ENCODE results near the gene PDE9A. TPM values are rescaled to one million over a fixed set of nuclear protein-coding genes. Genes with fewer than 3 reads are reported as not detected.

PDE9A gene
- total and polyA plus RNA-seq, 2 experiments from 2014 or later: 14.3 to 19.6 TPM

DNA sequence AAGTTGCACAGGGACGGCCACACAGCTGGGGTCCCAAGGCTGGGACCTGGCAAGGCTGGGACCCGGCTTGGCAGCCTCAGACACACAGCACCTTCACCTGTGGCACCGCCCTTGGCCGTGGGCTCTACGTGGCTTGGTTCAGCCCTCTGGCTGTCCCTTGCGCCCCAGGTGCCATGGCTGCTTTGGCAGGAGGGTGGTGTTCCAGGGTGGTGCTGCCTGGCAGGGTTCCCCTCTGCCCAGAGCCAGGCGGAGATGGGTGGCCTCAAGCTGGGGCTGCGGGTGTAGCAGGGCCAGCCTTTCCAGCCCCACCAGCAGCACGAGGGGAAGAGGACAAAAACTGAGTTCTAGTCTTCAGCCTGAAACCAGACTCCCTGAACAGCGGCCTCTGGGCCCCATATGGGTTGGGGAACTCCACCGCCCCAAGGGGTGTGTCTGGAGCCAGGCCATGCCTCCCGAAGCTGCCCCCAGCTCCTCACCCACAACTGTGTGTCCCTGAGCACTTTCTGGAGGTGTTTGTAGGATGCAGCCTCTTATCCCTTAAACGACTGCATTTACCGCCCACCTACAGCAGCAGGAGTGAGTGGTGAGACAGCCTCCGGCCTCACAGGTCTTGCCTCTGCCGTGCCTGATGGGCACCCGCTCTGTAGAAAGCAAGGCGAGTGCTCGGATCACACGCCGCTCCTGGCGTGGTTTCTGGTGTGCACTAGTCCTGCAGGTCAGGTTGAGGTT, 92.3 kb downstream of the PDE9A start:
- no peak overlapping the region for H3K4me2 ChIP-seq
- DNase-seq (ENCODE audit: low spot score): no peak
- H3K9me2 ChIP-seq (replicated peaks; ENCODE audit: insufficient read depth): no peaks in the 10 kb centered on the region
- H3K36me3 ChIP-seq (replicated peaks; ENCODE audit: insufficient read depth, low read depth): no peaks in the 10 kb centered on the region
- no peaks in the 10 kb centered on the region for H3K79me2 ChIP-seq
- no peaks in the 10 kb centered on the region for H4K20me1 ChIP-seq (ENCODE audit: insufficient read depth, poor library complexity, severe bottlenecking)
- no peak overlapping the region for H3K27ac ChIP-seq
- H3K4me3 ChIP-seq: no peak overlapping the region
- no peaks in the 10 kb centered on the region for H3K9me3 ChIP-seq (ENCODE audit: low read depth)
- no peak overlapping the region for H2AFZ ChIP-seq
- TF ChIP-seq EZH2 (IDR thresholded peaks at IDR 0.05; ENCODE audit: borderline replicate concordance): no peak
- no peak for TF ChIP-seq EZH2phosphoT487 (IDR thresholded peaks at IDR 0.05; ENCODE audit: low read depth, severe bottlenecking, unreplicated experiment)
- TF ChIP-seq CTCF (IDR thresholded peaks at IDR 0.05; ENCODE audit: poor library complexity): no peak
- H3K27me3 ChIP-seq: no peaks in the 10 kb centered on the region
- 92% methylated on average over 22 of the region's 22 CpGs for WGBS (ENCODE audit: low lambda C conversion rate, missing lambda C conversion rate)
- no peaks in the 10 kb centered on the region for H3K4me1 ChIP-seq (ENCODE audit: insufficient read depth)

DNA sequence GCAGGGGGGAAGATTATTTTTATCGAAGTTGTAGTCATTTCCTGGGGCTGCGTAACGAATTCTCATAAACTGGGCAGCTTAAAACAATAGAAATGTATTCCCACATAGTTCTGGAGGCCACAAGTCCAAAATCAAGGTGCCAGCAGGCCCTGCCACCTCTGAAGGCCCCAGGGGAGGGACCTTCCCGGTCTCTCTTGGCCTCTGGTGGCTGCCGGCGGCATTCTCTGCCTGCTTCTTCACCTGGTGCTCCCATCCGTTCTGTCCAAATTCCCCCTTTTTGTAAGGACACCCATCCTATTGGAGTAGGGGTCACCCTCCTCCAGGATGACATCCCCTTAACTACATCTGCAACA, 92.8 kb downstream of the PDE9A start:
- no peak overlapping the region for H2AFZ ChIP-seq
- H3K4me3 ChIP-seq: no peak overlapping the region
- WGBS (ENCODE audit: low lambda C conversion rate, missing lambda C conversion rate): 92% methylated on average over 7 of the region's 7 CpGs
- no peaks in the 10 kb centered on the region for H3K9me3 ChIP-seq (ENCODE audit: low read depth)
- no peak overlapping the region for H3K4me2 ChIP-seq
- DNase-seq (ENCODE audit: low spot score): no peak
- no peaks in the 10 kb centered on the region for H4K20me1 ChIP-seq (ENCODE audit: insufficient read depth, poor library complexity, severe bottlenecking)
- no peaks in the 10 kb centered on the region for H3K36me3 ChIP-seq (replicated peaks; ENCODE audit: insufficient read depth, low read depth)
- no peaks in the 10 kb centered on the region for H3K4me1 ChIP-seq (ENCODE audit: insufficient read depth)
- no peaks in the 10 kb centered on the region for H3K79me2 ChIP-seq
- no peaks in the 10 kb centered on the region for H3K27me3 ChIP-seq
- no peak overlapping the region for H3K27ac ChIP-seq
- H3K9me2 ChIP-seq (replicated peaks; ENCODE audit: insufficient read depth): no peaks in the 10 kb centered on the region
- TF ChIP-seq EZH2phosphoT487 (IDR thresholded peaks at IDR 0.05; ENCODE audit: low read depth, severe bottlenecking, unreplicated experiment) (no peak), CTCF (IDR thresholded peaks at IDR 0.05; ENCODE audit: poor library complexity) (no peak), EZH2 (IDR thresholded peaks at IDR 0.05; ENCODE audit: borderline replicate concordance) (no peak)

DNA sequence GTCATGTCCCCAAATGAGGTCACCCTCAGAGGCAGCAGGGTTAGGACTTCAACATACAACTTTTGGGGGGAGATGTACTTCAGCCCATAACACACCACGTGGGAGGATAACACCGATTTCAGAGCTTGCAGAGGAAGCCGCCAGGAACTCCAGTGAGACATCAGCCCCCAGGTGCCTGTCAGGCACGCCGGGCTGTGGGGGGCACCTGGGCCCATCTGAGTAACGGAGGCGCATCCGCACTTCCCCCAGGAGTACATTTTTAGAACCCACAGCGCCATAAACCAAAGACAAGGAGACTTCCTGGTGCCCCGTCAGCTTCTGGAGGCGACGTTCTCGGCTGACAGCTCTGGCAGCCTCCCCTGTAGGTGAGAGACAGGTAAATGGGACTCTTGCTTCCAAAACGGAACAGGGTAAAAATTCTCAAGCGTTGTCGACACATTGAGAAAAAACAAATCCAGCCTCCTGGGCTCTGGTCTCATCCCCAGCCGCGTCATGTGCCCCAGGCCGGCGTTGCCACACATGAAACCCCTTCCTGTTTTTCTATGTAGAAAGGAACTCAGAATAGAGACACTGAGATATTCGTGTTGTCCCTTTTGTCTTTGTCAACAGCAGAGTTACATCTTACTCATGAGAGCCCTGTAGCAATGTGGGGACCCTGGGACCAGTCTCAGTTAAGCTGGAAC, 93.3 kb downstream of the PDE9A start:
- no peak for DNase-seq (ENCODE audit: low spot score)
- H3K4me2 ChIP-seq: no peak overlapping the region
- H3K4me3 ChIP-seq: no peak overlapping the region
- no peak overlapping the region for H2AFZ ChIP-seq
- no peaks in the 10 kb centered on the region for H3K9me3 ChIP-seq (ENCODE audit: low read depth)
- H3K27ac ChIP-seq: no peak overlapping the region
- WGBS (ENCODE audit: low lambda C conversion rate, missing lambda C conversion rate): 89% methylated on average over 21 of the region's 21 CpGs
- H3K36me3 ChIP-seq (replicated peaks; ENCODE audit: insufficient read depth, low read depth): no peaks in the 10 kb centered on the region
- no peaks in the 10 kb centered on the region for H4K20me1 ChIP-seq (ENCODE audit: insufficient read depth, poor library complexity, severe bottlenecking)
- no peaks in the 10 kb centered on the region for H3K79me2 ChIP-seq
- no peaks in the 10 kb centered on the region for H3K9me2 ChIP-seq (replicated peaks; ENCODE audit: insufficient read depth)
- TF ChIP-seq CTCF (IDR thresholded peaks at IDR 0.05; ENCODE audit: poor library complexity): no peak
- no peak for TF ChIP-seq EZH2 (IDR thresholded peaks at IDR 0.05; ENCODE audit: borderline replicate concordance)
- no peak for TF ChIP-seq EZH2phosphoT487 (IDR thresholded peaks at IDR 0.05; ENCODE audit: low read depth, severe bottlenecking, unreplicated experiment)
- no peaks in the 10 kb centered on the region for H3K27me3 ChIP-seq
- H3K4me1 ChIP-seq (ENCODE audit: insufficient read depth): no peaks in the 10 kb centered on the region
